GM23338 (cell line): ENCODE results near the gene GTPBP1. TPM values are rescaled to one million over a fixed set of nuclear protein-coding genes. Genes with fewer than 3 reads are reported as not detected.

ENCODE experiments used
- ATAC-seq: fragments of 200-7000 bp; cut with Tn5 transposase; 3 replicates; pipeline ENCODE4 v1.9.1; 2020
- DNase-seq: peaks from one replicate; pipeline ENCODE4 v3.0.0-alpha.2; 2015; ENCODE audit warnings: low spot score
- H2AFZ ChIP-seq: fragments of 200-600 bp; sonication (generic); 2 replicates; pipeline ENCODE4 v1.8.0; 2016; ENCODE audit warnings: antibody characterized with exemption, mild to moderate bottlenecking, moderate library complexity
- H3F3A ChIP-seq: fragments of 200-600 bp; sonication (generic); replicated peaks from 2 replicates; pipeline ENCODE4 v1.8.0; 2017; ENCODE audit warnings: antibody characterized with exemption, mixed run types, low read depth
- H3K27ac ChIP-seq: fragments of 200-600 bp; sonication (generic); 2 replicates; pipeline ENCODE4 v1.6.1; 2016; ENCODE audit warnings: low read depth
- H3K27me3 ChIP-seq: fragments of 200-600 bp; sonication (generic); 2 replicates; pipeline ENCODE4 v1.8.0; 2016; ENCODE audit warnings: mild to moderate bottlenecking, mixed run types, moderate library complexity; ENCODE audit not compliant: insufficient read depth
- H3K36me3 ChIP-seq: fragments of 200-600 bp; sonication (generic); 2 replicates; pipeline ENCODE4 v1.8.0; 2016; ENCODE audit warnings: mild to moderate bottlenecking; ENCODE audit not compliant: insufficient read depth
- H3K4me1 ChIP-seq: fragments of 200-600 bp; sonication (generic); 2 replicates; pipeline ENCODE4 v1.8.0; 2016; ENCODE audit warnings: mild to moderate bottlenecking, moderate library complexity; ENCODE audit not compliant: insufficient read depth
- H3K4me2 ChIP-seq: fragments of 200-600 bp; sonication (generic); 2 replicates; pipeline ENCODE4 v1.7.1; 2017; ENCODE audit warnings: mixed run types
- H3K4me3 ChIP-seq: fragments of 200-600 bp; sonication (generic); 2 replicates; pipeline ENCODE4 v1.6.1; 2016; ENCODE audit warnings: mixed run types
- H3K79me2 ChIP-seq: fragments of 200-600 bp; sonication (generic); replicated peaks from 2 replicates; pipeline ENCODE4 v1.8.0; 2017; ENCODE audit warnings: mild to moderate bottlenecking; ENCODE audit not compliant: insufficient read depth
- H3K9me2 ChIP-seq: fragments of 200-600 bp; sonication (generic); 2 replicates; pipeline ENCODE4 v1.8.0; 2017; ENCODE audit not compliant: insufficient read depth
- H4K20me1 ChIP-seq: fragments of 200-600 bp; sonication (generic); replicated peaks from 2 replicates; pipeline ENCODE4 v1.8.0; 2017; ENCODE audit warnings: mild to moderate bottlenecking; ENCODE audit not compliant: insufficient read depth
- H3K27ac Mint-ChIP-seq: 2 replicates; pipeline ENCODE4 v1.8.0; 2020; ENCODE audit warnings: inconsistent platforms, mild to moderate bottlenecking, moderate library complexity, mixed read lengths
- H3K27me3 Mint-ChIP-seq: 3 replicates; pipeline ENCODE4 v1.8.0; 2022; ENCODE audit warnings: low read depth, mild to moderate bottlenecking, moderate library complexity, mixed read lengths, inconsistent platforms; ENCODE audit not compliant: insufficient read depth, poor library complexity
- H3K36me3 Mint-ChIP-seq: 3 replicates; pipeline ENCODE4 v1.8.0; 2021; ENCODE audit warnings: low read depth, mild to moderate bottlenecking, inconsistent platforms, moderate library complexity, mixed read lengths
- H3K4me1 Mint-ChIP-seq: 3 replicates; pipeline ENCODE4 v1.8.0; 2020; ENCODE audit warnings: mild to moderate bottlenecking, inconsistent platforms, mixed read lengths
- H3K4me3 Mint-ChIP-seq: 3 replicates; pipeline ENCODE4 v1.8.0; 2021; ENCODE audit warnings: moderate library complexity, mild to moderate bottlenecking, inconsistent platforms, mixed read lengths
- H3K9me3 Mint-ChIP-seq: 3 replicates; pipeline ENCODE4 v1.8.0; 2020; ENCODE audit warnings: moderate library complexity, mild to moderate bottlenecking, inconsistent platforms, mixed read lengths
- CREB1 ChIP-seq: fragments of 250-450 bp; sonication (Bioruptor Pico); IDR thresholded peaks from 2 replicates; pipeline ENCODE4 v1.5.0; 2020; ENCODE audit warnings: low read depth, mild to moderate bottlenecking, moderate library complexity
- CTCF ChIP-seq, 2 experiments: fragments of 200-600 bp in 1 of 2; sonication (generic) in 1 of 2; conservative IDR thresholded peaks; 2 replicates each; pipeline versions ENCODE4 v1.5.1 to v1.6.1; 2016 to 2017; ENCODE audit warnings: antibody characterized with exemption in 2 of 2, low read depth in 2 of 2, mild to moderate bottlenecking in 2 of 2, moderate library complexity in 1 of 2
- EZH2 ChIP-seq: fragments of 200-600 bp; sonication (generic); IDR thresholded peaks from one replicate; pipeline ENCODE4 v1.8.0; 2017; ENCODE audit warnings: antibody characterized with exemption, mild to moderate bottlenecking, low read depth; ENCODE audit not compliant: unreplicated experiment
- EZH2phosphoT487 ChIP-seq: fragments of 200-600 bp; sonication (generic); IDR thresholded peaks from one replicate; pipeline ENCODE4 v1.8.1; 2018; ENCODE audit warnings: antibody characterized with exemption; ENCODE audit not compliant: unreplicated experiment
- JUNB ChIP-seq: IDR thresholded peaks from one replicate; pipeline ENCODE4 v1.6.1; 2016; ENCODE audit warnings: antibody characterized with exemption; ENCODE audit not compliant: unreplicated experiment
- NANOG ChIP-seq: IDR thresholded peaks from 2 replicates; pipeline ENCODE4 v1.6.1; 2016; ENCODE audit warnings: antibody characterized with exemption, borderline replicate concordance
- POLR2AphosphoS5 ChIP-seq: IDR thresholded peaks from 2 replicates; pipeline ENCODE4 v1.6.1; 2016; ENCODE audit warnings: antibody characterized with exemption, low read depth
- REST ChIP-seq: IDR thresholded peaks from one replicate; pipeline ENCODE4 v1.6.1; 2018; ENCODE audit warnings: antibody characterized with exemption; ENCODE audit not compliant: unreplicated experiment
- STAT1 ChIP-seq: IDR thresholded peaks from one replicate; pipeline ENCODE4 v1.6.1; 2016; ENCODE audit warnings: antibody characterized with exemption; ENCODE audit not compliant: unreplicated experiment
- ZNF114 ChIP-seq: fragments of 250-450 bp; sonication (Bioruptor Pico); IDR thresholded peaks from 2 replicates; pipeline ENCODE4 v1.5.0; 2020; ENCODE audit warnings: mild to moderate bottlenecking, moderate library complexity
- ZNF331 ChIP-seq: fragments of 250-450 bp; sonication (Bioruptor Pico); IDR thresholded peaks from 2 replicates; pipeline ENCODE4 v1.5.0; 2020; ENCODE audit warnings: low read depth, mild to moderate bottlenecking, moderate library complexity
- polyA plus RNA-seq: library from polyadenylated mRNA; unstranded; fragments of >200 nt; fragmentation: Nextera tagmentation; extraction: Ambion mirVana; gene quantifications from 2 replicates; pipeline ENCODE4 v1.2.1, GENCODE V29; 2016
- total RNA-seq: library from RNA; depleted of rRNA; stranded (reverse); fragments of >200 nt; shearing (Covaris generic); gene quantifications from 2 replicates; pipeline ENCODE4 v1.2.3, GENCODE V29; 2014
- TF ChIP-seq, protein P1 (sequence below): IDR thresholded peaks from 2 replicates; pipeline ENCODE4 v1.6.1; 2016; ENCODE audit warnings: antibody characterized with exemption
- TF ChIP-seq, protein P2 (sequence below): fragments of 250-450 bp; sonication (Bioruptor Pico); IDR thresholded peaks from 2 replicates; pipeline ENCODE4 v1.5.0; 2020; ENCODE audit warnings: mild to moderate bottlenecking, moderate library complexity

The GTPBP1 gene
- total and polyA plus RNA-seq, 2 experiments from 2014 or later = 27.2 to 88.4 TPM

DNA sequence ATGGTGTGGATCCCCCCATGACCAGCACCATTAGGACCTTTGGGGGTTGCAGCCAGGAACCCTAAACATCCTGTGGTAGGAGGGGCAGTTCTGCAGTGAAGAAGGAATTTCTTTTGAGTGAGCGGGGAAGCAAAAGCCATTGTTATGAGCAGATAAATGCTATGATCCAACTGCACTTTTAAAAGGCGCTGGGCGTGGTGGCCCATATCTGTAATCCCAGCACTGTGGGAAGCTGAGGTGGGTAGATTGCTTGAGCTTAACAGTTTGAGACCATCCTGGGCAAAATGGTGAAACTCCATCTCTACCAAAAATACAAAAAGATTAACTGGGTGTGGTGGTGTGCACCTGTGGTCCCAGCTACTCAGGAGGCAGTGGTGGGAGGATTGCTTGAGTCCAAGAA is 29.9 kb upstream of the GTPBP1 start:
- H3K27ac ChIP-seq = no peak overlapping the region
- DNase-seq (no peak), ATAC-seq (no peak)
- peaks cover 21% of the 10 kb centered on the region for H3K36me3 Mint-ChIP-seq
- H3K79me2 ChIP-seq = no peaks in the 10 kb centered on the region
- no peaks in the 10 kb centered on the region for H3K4me1 ChIP-seq
- H3K36me3 ChIP-seq = no peaks in the 10 kb centered on the region
- no peaks in the 10 kb centered on the region for H3K4me1 Mint-ChIP-seq
- no peak overlapping the region for H3K4me3 ChIP-seq
- H3K4me3 Mint-ChIP-seq = no peak overlapping the region
- no peak overlapping the region for H2AFZ ChIP-seq
- H4K20me1 ChIP-seq = no peaks in the 10 kb centered on the region
- H3F3A ChIP-seq = no peaks in the 10 kb centered on the region
- H3K9me3 Mint-ChIP-seq = no peaks in the 10 kb centered on the region
- no peak for TF ChIP-seq JUNB
- TF ChIP-seq EZH2phosphoT487 = no peak
- TF ChIP-seq, protein P1, sequence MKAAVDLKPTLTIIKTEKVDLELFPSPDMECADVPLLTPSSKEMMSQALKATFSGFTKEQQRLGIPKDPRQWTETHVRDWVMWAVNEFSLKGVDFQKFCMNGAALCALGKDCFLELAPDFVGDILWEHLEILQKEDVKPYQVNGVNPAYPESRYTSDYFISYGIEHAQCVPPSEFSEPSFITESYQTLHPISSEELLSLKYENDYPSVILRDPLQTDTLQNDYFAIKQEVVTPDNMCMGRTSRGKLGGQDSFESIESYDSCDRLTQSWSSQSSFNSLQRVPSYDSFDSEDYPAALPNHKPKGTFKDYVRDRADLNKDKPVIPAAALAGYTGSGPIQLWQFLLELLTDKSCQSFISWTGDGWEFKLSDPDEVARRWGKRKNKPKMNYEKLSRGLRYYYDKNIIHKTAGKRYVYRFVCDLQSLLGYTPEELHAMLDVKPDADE = no peak
- no peak for TF ChIP-seq POLR2AphosphoS5
- TF ChIP-seq EZH2 = no peak
- no peak for TF ChIP-seq REST
- no peak for TF ChIP-seq STAT1
- no peak for TF ChIP-seq ZNF114
- TF ChIP-seq ZNF331 = no peak
- TF ChIP-seq NANOG = no peak
- no peak for TF ChIP-seq CTCF (conservative IDR thresholded peaks at IDR 0.05; ENCODE audit: low read depth in 2 of 2)
- TF ChIP-seq, protein P2, sequence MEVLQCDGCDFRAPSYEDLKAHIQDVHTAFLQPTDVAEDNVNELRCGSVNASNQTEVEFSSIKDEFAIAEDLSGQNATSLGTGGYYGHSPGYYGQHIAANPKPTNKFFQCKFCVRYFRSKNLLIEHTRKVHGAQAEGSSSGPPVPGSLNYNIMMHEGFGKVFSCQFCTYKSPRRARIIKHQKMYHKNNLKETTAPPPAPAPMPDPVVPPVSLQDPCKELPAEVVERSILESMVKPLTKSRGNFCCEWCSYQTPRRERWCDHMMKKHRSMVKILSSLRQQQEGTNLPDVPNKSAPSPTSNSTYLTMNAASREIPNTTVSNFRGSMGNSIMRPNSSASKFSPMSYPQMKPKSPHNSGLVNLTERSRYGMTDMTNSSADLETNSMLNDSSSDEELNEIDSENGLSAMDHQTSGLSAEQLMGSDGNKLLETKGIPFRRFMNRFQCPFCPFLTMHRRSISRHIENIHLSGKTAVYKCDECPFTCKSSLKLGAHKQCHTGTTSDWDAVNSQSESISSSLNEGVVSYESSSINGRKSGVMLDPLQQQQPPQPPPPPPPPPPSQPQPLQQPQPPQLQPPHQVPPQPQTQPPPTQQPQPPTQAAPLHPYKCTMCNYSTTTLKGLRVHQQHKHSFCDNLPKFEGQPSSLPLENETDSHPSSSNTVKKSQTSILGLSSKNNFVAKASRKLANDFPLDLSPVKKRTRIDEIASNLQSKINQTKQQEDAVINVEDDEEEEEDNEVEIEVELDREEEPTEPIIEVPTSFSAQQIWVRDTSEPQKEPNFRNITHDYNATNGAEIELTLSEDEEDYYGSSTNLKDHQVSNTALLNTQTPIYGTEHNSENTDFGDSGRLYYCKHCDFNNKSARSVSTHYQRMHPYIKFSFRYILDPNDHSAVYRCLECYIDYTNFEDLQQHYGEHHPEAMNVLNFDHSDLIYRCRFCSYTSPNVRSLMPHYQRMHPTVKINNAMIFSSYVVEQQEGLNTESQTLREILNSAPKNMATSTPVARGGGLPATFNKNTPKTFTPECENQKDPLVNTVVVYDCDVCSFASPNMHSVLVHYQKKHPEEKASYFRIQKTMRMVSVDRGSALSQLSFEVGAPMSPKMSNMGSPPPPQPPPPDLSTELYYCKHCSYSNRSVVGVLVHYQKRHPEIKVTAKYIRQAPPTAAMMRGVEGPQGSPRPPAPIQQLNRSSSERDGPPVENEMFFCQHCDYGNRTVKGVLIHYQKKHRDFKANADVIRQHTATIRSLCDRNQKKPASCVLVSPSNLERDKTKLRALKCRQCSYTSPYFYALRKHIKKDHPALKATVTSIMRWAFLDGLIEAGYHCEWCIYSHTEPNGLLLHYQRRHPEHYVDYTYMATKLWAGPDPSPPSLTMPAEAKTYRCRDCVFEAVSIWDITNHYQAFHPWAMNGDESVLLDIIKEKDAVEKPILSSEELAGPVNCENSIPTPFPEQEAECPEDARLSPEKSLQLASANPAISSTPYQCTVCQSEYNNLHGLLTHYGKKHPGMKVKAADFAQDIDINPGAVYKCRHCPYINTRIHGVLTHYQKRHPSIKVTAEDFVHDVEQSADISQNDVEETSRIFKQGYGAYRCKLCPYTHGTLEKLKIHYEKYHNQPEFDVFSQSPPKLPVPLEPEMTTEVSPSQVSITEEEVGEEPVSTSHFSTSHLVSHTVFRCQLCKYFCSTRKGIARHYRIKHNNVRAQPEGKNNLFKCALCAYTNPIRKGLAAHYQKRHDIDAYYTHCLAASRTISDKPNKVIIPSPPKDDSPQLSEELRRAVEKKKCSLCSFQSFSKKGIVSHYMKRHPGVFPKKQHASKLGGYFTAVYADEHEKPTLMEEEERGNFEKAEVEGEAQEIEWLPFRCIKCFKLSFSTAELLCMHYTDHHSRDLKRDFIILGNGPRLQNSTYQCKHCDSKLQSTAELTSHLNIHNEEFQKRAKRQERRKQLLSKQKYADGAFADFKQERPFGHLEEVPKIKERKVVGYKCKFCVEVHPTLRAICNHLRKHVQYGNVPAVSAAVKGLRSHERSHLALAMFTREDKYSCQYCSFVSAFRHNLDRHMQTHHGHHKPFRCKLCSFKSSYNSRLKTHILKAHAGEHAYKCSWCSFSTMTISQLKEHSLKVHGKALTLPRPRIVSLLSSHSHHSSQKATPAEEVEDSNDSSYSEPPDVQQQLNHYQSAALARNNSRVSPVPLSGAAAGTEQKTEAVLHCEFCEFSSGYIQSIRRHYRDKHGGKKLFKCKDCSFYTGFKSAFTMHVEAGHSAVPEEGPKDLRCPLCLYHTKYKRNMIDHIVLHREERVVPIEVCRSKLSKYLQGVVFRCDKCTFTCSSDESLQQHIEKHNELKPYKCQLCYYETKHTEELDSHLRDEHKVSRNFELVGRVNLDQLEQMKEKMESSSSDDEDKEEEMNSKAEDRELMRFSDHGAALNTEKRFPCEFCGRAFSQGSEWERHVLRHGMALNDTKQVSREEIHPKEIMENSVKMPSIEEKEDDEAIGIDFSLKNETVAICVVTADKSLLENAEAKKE (CRISPR knock-in tag) = no peak
- TF ChIP-seq CREB1 (CRISPR knock-in tag) = no peak
- H3K27ac Mint-ChIP-seq = no peak overlapping the region
- H3K9me2 ChIP-seq = no peaks in the 10 kb centered on the region
- H3K27me3 ChIP-seq = no peaks in the 10 kb centered on the region
- no peak overlapping the region for H3K4me2 ChIP-seq
- peaks cover 9% of the 10 kb centered on the region for H3K27me3 Mint-ChIP-seq
